K562 (cell line): ENCODE measurements around the gene DOCK8. TPM values are rescaled to one million over a fixed set of nuclear protein-coding genes. Genes with fewer than 3 reads are reported as not detected.

Source experiments
- ATAC-seq: fragments of 200-7000 bp; cut with Tn5 transposase; 3 replicates; pipeline ENCODE4 v1.9.1; 2020; ENCODE audit warnings: moderate library complexity
- BruUV-seq: library from RNA; stranded (reverse); fragments of 400-500 nt; replicated peaks from 2 replicates; lab custom pipeline; 2021; lab: Mats Ljungman, UMichigan
- CTCF ChIA-PET: fragments of 300-600 bp; formaldehyde crosslinking; extraction: SDS; loops from one replicate; lab custom pipeline; 2021; ENCODE audit warnings: low intra/inter-chr PET ratio; lab: Yijun Ruan, JAX
- POLR2A ChIA-PET: fragments of 300-600, 350-650 bp; sonication (Branson Sonifier 250); formaldehyde crosslinking; extraction: SDS; loops from one replicate; lab custom pipeline; 2021; ENCODE audit warnings: antibody characterized with exemption, inconsistent platforms; lab: Yijun Ruan, JAX
- DNase-seq, 4 experiments: peaks; one replicate each; pipeline versions ENCODE4 v3.0.0 to v3.0.0-alpha.2; 2011 to 2018; ENCODE audit warnings: low spot score in 3 of 4, mixed read lengths in 3 of 4; ENCODE audit errors: extremely low read depth in 1 of 4
- FAIRE-seq: peaks from 2 replicates; lab custom pipeline; 2011; peaks lifted over from hg19 to GRCh38; lab: Jason Lieb, UNC
- H2AFZ ChIP-seq: 2 replicates; pipeline ENCODE4 v1.6.0; 2011; ENCODE audit warnings: low read depth, low read length, control low read depth, inconsistent platforms
- H3K27ac ChIP-seq: fragments of 200-600 bp; 3 replicates; pipeline ENCODE4 v1.8.0; 2011; ENCODE audit warnings: low read depth, mild to moderate bottlenecking, control low read depth, inconsistent platforms, low read length, moderate library complexity, mixed read lengths; ENCODE audit errors: extremely low read depth
- H3K27me3 ChIP-seq, 2 experiments: fragments of 300-600 bp in 1 of 2; 2 replicates in 1 of 2; 3 replicates in 1 of 2; pipeline versions ENCODE4 v1.6.0 to v1.8.0; 2011; ENCODE audit warnings: inconsistent platforms in 2 of 2, low read length in 2 of 2, mild to moderate bottlenecking in 1 of 2, mixed read lengths in 1 of 2, moderate library complexity in 1 of 2; ENCODE audit not compliant: control insufficient read depth in 2 of 2, insufficient read depth in 2 of 2
- H3K36me3 ChIP-seq: fragments of 300-600 bp; 3 replicates; pipeline ENCODE4 v1.8.0; 2011; ENCODE audit warnings: mild to moderate bottlenecking, low read length, inconsistent platforms; ENCODE audit not compliant: control insufficient read depth, insufficient read depth
- H3K4me1 ChIP-seq, 2 experiments: fragments of 200-600 bp in 1 of 2; replicated peaks in 1 of 2; 2 replicates in 1 of 2; 3 replicates in 1 of 2; pipeline versions ENCODE4 v1.5.1 to v1.8.0; 2011; ENCODE audit warnings: inconsistent platforms in 2 of 2, low read length in 2 of 2, mild to moderate bottlenecking in 1 of 2, mixed read lengths in 1 of 2, moderate library complexity in 1 of 2; ENCODE audit not compliant: control insufficient read depth in 2 of 2, insufficient read depth in 2 of 2
- H3K4me2 ChIP-seq: 2 replicates; pipeline ENCODE4 v1.6.1; 2011; ENCODE audit warnings: low read length, control low read depth, inconsistent platforms, mixed read lengths; ENCODE audit not compliant: insufficient read depth
- H3K4me3 ChIP-seq: fragments of 200-600 bp; sonication (generic), shearing (Covaris generic); 2 replicates; pipeline ENCODE4 v1.5.1; 2016; ENCODE audit warnings: control low read depth, inconsistent platforms
- H3K79me2 ChIP-seq: fragments of 200-600 bp; 3 replicates; pipeline ENCODE4 v1.8.0; 2011; ENCODE audit warnings: low read length, inconsistent platforms; ENCODE audit not compliant: control insufficient read depth, insufficient read depth
- H3K9ac ChIP-seq, 2 experiments: 2 replicates each; pipeline versions ENCODE4 v1.6.0 to v1.6.1; 2011; ENCODE audit warnings: low read depth in 2 of 2, low read length in 2 of 2, control low read depth in 1 of 2, inconsistent platforms in 1 of 2, mild to moderate bottlenecking in 1 of 2, mixed read lengths in 1 of 2; ENCODE audit not compliant: insufficient read depth in 1 of 2
- H3K9me1 ChIP-seq: one replicate; pipeline ENCODE4 v1.6.0; 2011; ENCODE audit warnings: inconsistent platforms, mild to moderate bottlenecking, low read length, moderate library complexity; ENCODE audit not compliant: control insufficient read depth, insufficient read depth
- H3K9me3 ChIP-seq: replicated peaks from 2 replicates; pipeline ENCODE4 v1.5.1; 2011; ENCODE audit warnings: low read depth, low read length, inconsistent platforms; ENCODE audit not compliant: control insufficient read depth, insufficient read depth
- H4K20me1 ChIP-seq: replicated peaks from 2 replicates; pipeline ENCODE4 v1.6.1; 2011; ENCODE audit warnings: low read length, inconsistent platforms, mixed read lengths; ENCODE audit not compliant: control insufficient read depth, insufficient read depth
- BMI1 ChIP-seq: fragments of 150-350 bp; IDR thresholded peaks from 2 replicates; pipeline ENCODE4 v1.6.1; 2014; ENCODE audit warnings: low read length
- CHD4 ChIP-seq: fragments of 200-600 bp; sonication (generic); IDR thresholded peaks from 3 replicates; pipeline ENCODE4 v1.6.1; 2012; ENCODE audit warnings: low read depth, mild to moderate bottlenecking, mixed read lengths, low read length, inconsistent platforms; ENCODE audit not compliant: insufficient read depth, insufficient replicate concordance, poor library complexity, severe bottlenecking
- EHMT2 ChIP-seq: fragments of 450-650 bp; IDR thresholded peaks from 2 replicates; pipeline ENCODE4 v1.6.1; 2018; ENCODE audit warnings: antibody characterized with exemption
- IFI16 ChIP-seq: fragments of 250-450 bp; sonication (Bioruptor Pico); IDR thresholded peaks from 2 replicates; pipeline ENCODE4 v2.1.2; 2022; ENCODE audit warnings: mild to moderate bottlenecking, inconsistent platforms
- JUND ChIP-seq, 2 experiments: IDR thresholded peaks; 2 replicates in 1 of 2; 3 replicates in 1 of 2; pipeline ENCODE4 v1.6.1; 2011; ENCODE audit warnings: borderline replicate concordance in 2 of 2, low read depth in 2 of 2, low read length in 2 of 2, improper control_type of control experiment in 1 of 2, missing biosample characterization in 1 of 2, missing genetic modification characterization in 1 of 2, missing genetic modification reagents in 1 of 2
- MIER1 ChIP-seq: fragments of 450-650 bp; IDR thresholded peaks from 2 replicates; pipeline ENCODE4 v1.6.1; 2016; ENCODE audit warnings: antibody characterized with exemption, mild to moderate bottlenecking, low read depth
- NR4A1 ChIP-seq, 2 experiments: fragments of 250-450 bp in 1 of 2; fragments of 450-650 bp in 1 of 2; sonication (Bioruptor Pico) in 1 of 2; IDR thresholded peaks; 2 replicates each; pipeline versions ENCODE4 v1.4.0 to v1.6.1; 2016 to 2020; ENCODE audit warnings: mild to moderate bottlenecking in 2 of 2, missing compliant biosample characterization in 1 of 2, missing genetic modification characterization in 1 of 2, moderate library complexity in 1 of 2
- PHF8 ChIP-seq: fragments of 200-600 bp; sonication (generic); IDR thresholded peaks from 2 replicates; pipeline ENCODE4 v1.6.1; 2012; ENCODE audit warnings: mixed run types, mild to moderate bottlenecking, inconsistent platforms, low read length, moderate library complexity, borderline replicate concordance
- SMAD3 ChIP-seq: fragments of 450-650 bp; formaldehyde crosslinking; conservative IDR thresholded peaks from 2 replicates; pipeline ENCODE4 v1.4.0; 2020; ENCODE audit warnings: mild to moderate bottlenecking
- SP1 ChIP-seq: sonication (generic); formaldehyde crosslinking; IDR thresholded peaks from 2 replicates; pipeline ENCODE4 v1.8.1; 2022; ENCODE audit warnings: mild to moderate bottlenecking, missing genetic modification reagents
- TEAD1 ChIP-seq, 2 experiments: fragments of 450-650 bp in 1 of 2; sonication (generic) in 1 of 2; formaldehyde crosslinking; IDR thresholded peaks; 2 replicates each; pipeline versions ENCODE4 v1.4.0 to v1.8.0; 2020 to 2022; ENCODE audit warnings: mild to moderate bottlenecking in 2 of 2, missing genetic modification reagents in 1 of 2
- ZC3H11A ChIP-seq: IDR thresholded peaks from 2 replicates; pipeline ENCODE4 v1.6.1; 2012; ENCODE audit warnings: low read depth, low read length, improper control_type of control experiment
- ZFP1 ChIP-seq: fragments of 450-650 bp; formaldehyde crosslinking; IDR thresholded peaks from 2 replicates; pipeline ENCODE4 v1.4.0; 2020; ENCODE audit warnings: mild to moderate bottlenecking, mixed read lengths
- ZNF507 ChIP-seq: conservative IDR thresholded peaks from 2 replicates; pipeline ENCODE4 v1.6.1; 2017; ENCODE audit warnings: missing genetic modification characterization, missing compliant biosample characterization
- ZNF76 ChIP-seq: fragments of 250-450 bp; sonication (Bioruptor Pico); IDR thresholded peaks from 2 replicates; pipeline ENCODE4 v1.4.0; 2020; ENCODE audit warnings: mild to moderate bottlenecking, moderate library complexity, borderline replicate concordance
- WGBS: fragments of 100-300 bp; shearing (Covaris generic); methylation state at CpG from one replicate; pipeline ENCODE4 v1.1.6; 2016; ENCODE audit warnings: low coverage, mixed read lengths; ENCODE audit not compliant: insufficient coverage; ENCODE audit errors: missing lambda C conversion rate; 5-methylcytosine and 5-hydroxymethylcytosine counted together
- in situ Hi-C: fragments of 300-500 bp; cut with MboI; formaldehyde crosslinking; loops from 4 replicates; pipeline ENCODE4 v1.15.0; 2018; ENCODE audit warnings: inconsistent platforms, mixed read lengths
- intact Hi-C: fragments of 100-400 bp; cut with micrococcal nuclease; formaldehyde crosslinking; loops from 2 replicates; pipeline ENCODE4 v1.14.2; 2022
- polyA plus RNA-seq, 8 experiments: library from polyadenylated mRNA; depleted of rRNA in 4 of 8; stranded (reverse) in 5 of 8; unstranded in 3 of 8; fragments of >200 nt; fragmentation: Nextera tagmentation in 2 of 8; fragmentation: Illumina TruSeq in 1 of 8; extraction: Ambion mirVana in 2 of 8; extraction: Trizol in 1 of 8; gene quantifications; 2 replicates each; pipeline versions ENCODE4 v1.2.1 to v1.2.3, GENCODE V29; 2011 to 2014; ENCODE audit warnings: inconsistent platforms in 1 of 8, missing spikeins in 1 of 8
- total RNA-seq, 7 experiments: library from RNA; depleted of rRNA in 6 of 7; stranded (reverse); fragments of >200 nt in 6 of 7; fragmentation: Illumina TruSeq in 2 of 7; extraction: Trizol in 2 of 7; gene quantifications; 2 replicates each; pipeline versions ENCODE4 v1.2.1 to v1.2.3, GENCODE V29; 2011 to 2021; ENCODE audit warnings: low replicate concordance in 1 of 7
- TF ChIP-seq, protein P1 (sequence below): fragments of 450-650 bp; IDR thresholded peaks from 2 replicates; pipeline ENCODE4 v1.7.0; 2016; ENCODE audit warnings: borderline replicate concordance
- TF ChIP-seq, protein P2 (sequence below): sonication (generic); formaldehyde crosslinking; IDR thresholded peaks from 2 replicates; pipeline ENCODE4 v1.8.0; 2023; ENCODE audit warnings: mild to moderate bottlenecking, missing genetic modification reagents

The DOCK8 gene
- total and polyA plus RNA-seq, 9 of the 15 experiments (the other 6 are each of a cell fraction or from before 2014, with no cell fraction given) = 14.4 to 53.8 (median 25.1) TPM

DNA sequence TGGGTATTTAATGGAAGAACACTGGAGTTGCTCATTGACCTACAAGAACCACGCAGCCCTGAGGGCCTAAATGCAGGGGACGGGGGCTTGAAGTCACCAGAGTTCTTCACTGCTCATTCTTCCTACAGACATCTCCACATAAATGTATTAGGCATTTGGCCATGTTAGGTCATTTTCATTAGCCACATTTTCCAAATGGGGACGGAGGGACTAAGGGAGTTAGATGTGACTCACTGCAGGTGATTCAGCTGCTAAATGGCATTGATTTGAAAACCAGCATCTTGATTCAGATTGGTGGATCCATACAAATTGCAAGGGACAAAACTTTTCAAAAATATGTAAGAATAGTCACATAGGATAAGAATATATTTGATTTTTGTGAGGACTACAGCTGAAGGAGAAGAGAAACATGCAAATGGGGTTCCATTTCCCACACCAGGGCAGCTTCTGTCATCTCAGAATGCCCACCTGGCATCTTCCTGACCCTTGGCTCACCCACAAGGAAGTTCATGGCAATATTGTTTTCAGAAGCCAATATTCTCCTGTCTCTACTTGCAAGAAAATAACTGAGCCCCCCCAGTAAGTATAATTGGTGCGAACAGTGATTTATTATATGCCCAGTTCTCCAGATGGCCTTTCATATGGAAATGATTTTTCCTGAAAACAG, 264.8 kb downstream of the DOCK8 start:
- Histone ChIP-seq H3K9me1 (no peaks in the 10 kb centered on the region), H3K4me1 (no peaks in the 10 kb centered on the region), H2AFZ (no peak overlapping the region), H3K4me2 (no peak overlapping the region), H3K79me2 (no peaks in the 10 kb centered on the region), H3K36me3 (no peaks in the 10 kb centered on the region), H3K27me3 (peaks cover 0 to 9% of the 10 kb centered on the region in 2 experiments; a peak in 3 of 5 replicates), H3K9me3 (no peaks in the 10 kb centered on the region), H3K4me3 (no peak overlapping the region), H3K27ac (no peak overlapping the region), H3K9ac (no peak overlapping the region), H4K20me1 (no peaks in the 10 kb centered on the region)
- FAIRE-seq = no peak
- DNase-seq = no peak
- no TSS peak for BruUV-seq
- CTCF ChIA-PET = interaction anchor here (0.7 kb wide), 1 partner anchor 25 kb away, joined by 4 read pairs; the partner anchor contains the start of gene KANK1
- intact Hi-C loops = no loop called here
- ATAC-seq = no peak
- 4% methylated on average over 4 of the region's 4 CpGs for WGBS
- in situ Hi-C loops = no loop called here
- POLR2A ChIA-PET = no interaction called here
- TF ChIP-seq ZC3H11A (no peak), EHMT2 (no peak), SMAD3 (CRISPR knock-in tag) (no peak), PHF8 (no peak), ZNF76 (CRISPR knock-in tag) (no peak), ZNF507 (tag) (no peak), SP1 (CRISPR knock-in tag) (no peak), ZFP1 (no peak), IFI16 (CRISPR knock-in tag) (no peak), MIER1 (no peak), CHD4 (no peak), NR4A1 (CRISPR knock-in tag; IDR thresholded peaks at IDR 0.05) (no peak), NR4A1 (tag; IDR thresholded peaks at IDR 0.05) (no peak), BMI1 (no peak), JUND (IDR thresholded peaks at IDR 0.05; ENCODE audit: borderline replicate concordance, low read depth, low read length) (no peak), JUND (tag; IDR thresholded peaks at IDR 0.05; ENCODE audit: borderline replicate concordance, low read depth, low read length) (no peak), TEAD1 (CRISPR knock-in tag; IDR thresholded peaks at IDR 0.05) (no peak)
- TF ChIP-seq, protein P1, sequence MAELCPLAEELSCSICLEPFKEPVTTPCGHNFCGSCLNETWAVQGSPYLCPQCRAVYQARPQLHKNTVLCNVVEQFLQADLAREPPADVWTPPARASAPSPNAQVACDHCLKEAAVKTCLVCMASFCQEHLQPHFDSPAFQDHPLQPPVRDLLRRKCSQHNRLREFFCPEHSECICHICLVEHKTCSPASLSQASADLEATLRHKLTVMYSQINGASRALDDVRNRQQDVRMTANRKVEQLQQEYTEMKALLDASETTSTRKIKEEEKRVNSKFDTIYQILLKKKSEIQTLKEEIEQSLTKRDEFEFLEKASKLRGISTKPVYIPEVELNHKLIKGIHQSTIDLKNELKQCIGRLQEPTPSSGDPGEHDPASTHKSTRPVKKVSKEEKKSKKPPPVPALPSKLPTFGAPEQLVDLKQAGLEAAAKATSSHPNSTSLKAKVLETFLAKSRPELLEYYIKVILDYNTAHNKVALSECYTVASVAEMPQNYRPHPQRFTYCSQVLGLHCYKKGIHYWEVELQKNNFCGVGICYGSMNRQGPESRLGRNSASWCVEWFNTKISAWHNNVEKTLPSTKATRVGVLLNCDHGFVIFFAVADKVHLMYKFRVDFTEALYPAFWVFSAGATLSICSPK = no peak
- TF ChIP-seq, protein P2, sequence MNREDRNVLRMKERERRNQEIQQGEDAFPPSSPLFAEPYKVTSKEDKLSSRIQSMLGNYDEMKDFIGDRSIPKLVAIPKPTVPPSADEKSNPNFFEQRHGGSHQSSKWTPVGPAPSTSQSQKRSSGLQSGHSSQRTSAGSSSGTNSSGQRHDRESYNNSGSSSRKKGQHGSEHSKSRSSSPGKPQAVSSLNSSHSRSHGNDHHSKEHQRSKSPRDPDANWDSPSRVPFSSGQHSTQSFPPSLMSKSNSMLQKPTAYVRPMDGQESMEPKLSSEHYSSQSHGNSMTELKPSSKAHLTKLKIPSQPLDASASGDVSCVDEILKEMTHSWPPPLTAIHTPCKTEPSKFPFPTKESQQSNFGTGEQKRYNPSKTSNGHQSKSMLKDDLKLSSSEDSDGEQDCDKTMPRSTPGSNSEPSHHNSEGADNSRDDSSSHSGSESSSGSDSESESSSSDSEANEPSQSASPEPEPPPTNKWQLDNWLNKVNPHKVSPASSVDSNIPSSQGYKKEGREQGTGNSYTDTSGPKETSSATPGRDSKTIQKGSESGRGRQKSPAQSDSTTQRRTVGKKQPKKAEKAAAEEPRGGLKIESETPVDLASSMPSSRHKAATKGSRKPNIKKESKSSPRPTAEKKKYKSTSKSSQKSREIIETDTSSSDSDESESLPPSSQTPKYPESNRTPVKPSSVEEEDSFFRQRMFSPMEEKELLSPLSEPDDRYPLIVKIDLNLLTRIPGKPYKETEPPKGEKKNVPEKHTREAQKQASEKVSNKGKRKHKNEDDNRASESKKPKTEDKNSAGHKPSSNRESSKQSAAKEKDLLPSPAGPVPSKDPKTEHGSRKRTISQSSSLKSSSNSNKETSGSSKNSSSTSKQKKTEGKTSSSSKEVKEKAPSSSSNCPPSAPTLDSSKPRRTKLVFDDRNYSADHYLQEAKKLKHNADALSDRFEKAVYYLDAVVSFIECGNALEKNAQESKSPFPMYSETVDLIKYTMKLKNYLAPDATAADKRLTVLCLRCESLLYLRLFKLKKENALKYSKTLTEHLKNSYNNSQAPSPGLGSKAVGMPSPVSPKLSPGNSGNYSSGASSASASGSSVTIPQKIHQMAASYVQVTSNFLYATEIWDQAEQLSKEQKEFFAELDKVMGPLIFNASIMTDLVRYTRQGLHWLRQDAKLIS (CRISPR knock-in tag) = no peak
